Raji (cell line): Measurements from ENCODE around the gene APEH.

Experiments
- POLR2A ChIP-seq: IDR thresholded peaks from 2 replicates; pipeline ENCODE4 v1.6.1; 2011; ENCODE audit warnings: low read depth, low read length, control low read depth; ENCODE audit not compliant: insufficient read depth

Gene APEH

DNA sequence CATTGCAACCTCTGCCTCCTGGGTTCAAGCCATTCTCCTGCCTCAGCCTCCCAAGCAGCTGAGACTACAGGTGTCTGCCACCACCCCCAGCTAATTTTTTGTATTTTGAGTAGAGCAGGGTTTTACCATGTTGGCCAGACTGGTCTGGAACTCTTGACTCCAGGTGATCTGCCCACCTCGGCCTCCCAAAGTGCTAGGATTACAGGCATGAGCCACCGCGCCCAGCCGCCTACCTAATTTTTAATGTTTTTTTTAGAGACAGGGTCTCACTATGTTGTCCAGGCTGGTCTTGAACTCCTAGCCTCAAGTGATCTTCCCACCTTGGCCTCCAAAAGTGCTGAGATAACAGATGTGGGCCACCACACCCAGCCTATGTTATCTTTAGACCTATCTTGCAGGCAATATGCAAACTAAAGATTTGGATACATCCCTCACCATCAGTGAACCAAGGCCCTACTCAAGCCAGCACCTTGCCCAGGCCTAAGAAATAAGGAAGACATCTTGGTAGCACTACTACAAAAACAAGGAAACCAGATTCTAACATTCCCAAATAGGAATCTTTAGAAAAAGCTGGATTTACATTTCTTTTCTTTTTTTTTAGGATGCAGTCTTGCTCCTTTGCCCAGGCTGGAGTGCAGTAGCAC, 55.9 kb downstream of the APEH start:
- no peak for TF ChIP-seq POLR2A

- TF ChIP-seq POLR2A = no peak
These were observed 58.4 kb downstream of the APEH start for GRCh38 chr3:49732597-49732996.

DNA sequence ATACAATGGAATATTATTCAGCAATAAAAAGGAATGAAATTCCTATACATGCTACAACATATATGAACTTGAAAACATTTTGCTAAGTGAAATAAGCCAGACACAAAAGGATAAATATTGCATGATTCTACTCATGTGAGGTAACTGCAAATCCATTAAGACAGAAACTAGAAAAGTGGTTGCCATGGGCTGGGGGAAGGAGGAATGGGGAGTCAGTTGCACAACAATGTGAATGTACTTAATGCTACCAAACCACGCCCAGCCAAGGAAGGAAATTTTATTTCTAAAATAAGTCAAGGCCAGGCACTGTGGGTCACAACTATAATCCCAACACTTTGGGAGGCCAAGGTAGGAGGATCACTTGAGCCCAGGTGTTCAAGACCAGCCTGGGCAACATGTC, 59.4 kb downstream of the APEH start:
- no peak for TF ChIP-seq POLR2A
